NCI-H2029 treated with DMSO at 0.1 percent for 48 hours (cell line): ENCODE measurements around the gene CCDC40.
A peak's percentile ranks its signal among the peaks of the same experiment; 100 is the strongest.

ENCODE experiments used
- DNase-seq: peaks from one replicate; lab custom pipeline; 2025; lab: John Stamatoyannopoulos, UW

The CCDC40 gene

DNA sequence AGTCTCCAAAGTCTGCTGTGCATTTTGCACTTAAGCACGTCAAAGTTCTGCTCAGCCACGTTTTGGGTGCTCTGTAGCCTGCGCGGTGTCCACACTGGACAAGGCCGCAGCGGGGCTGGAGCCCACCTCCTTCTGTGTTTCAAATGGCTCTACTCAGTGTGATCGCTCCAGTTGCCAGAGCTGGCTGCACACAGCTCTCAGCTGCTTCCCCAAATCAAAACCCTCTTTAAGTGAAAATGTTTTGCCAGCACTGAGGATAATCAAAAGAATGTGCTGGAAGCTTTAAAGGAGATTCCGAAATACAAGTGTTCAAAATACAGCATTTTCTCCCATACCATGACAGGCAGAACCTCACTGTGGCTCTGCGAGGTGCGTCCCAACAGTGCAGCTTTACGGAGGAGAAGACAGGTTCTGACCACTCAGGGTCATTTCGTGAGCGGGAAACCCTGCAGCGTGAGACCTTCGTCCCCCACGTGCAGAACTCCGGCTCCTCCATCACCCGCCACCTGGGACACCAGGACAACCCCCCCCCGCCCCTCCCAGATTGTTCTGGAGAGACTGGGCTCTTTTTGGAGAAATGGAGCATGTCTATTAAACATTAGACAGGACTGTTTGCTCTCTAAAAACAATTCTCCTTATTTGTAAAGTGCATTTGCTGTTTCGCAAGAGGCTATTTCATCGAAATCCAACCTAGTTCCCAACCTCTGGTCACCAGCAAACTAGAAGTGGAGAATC is 17.4 kb upstream of the CCDC40 start:
- DNase-seq, result no peak

DNA sequence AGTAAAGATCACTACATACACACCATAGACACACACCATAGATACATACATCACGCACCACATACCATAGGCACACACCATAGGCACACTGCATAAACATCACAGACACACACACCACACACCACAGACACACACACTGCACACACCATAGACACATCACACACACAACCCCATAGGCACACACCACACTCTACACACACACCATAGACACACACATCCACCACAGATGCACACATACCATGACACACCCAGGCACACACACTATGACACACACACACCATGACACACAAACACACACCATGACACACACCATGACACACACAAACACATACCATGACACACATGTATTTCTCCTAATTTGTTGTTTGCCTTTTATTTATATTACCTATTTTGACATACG is 14.8 kb upstream of the CCDC40 start:
- no peak for DNase-seq

DNA sequence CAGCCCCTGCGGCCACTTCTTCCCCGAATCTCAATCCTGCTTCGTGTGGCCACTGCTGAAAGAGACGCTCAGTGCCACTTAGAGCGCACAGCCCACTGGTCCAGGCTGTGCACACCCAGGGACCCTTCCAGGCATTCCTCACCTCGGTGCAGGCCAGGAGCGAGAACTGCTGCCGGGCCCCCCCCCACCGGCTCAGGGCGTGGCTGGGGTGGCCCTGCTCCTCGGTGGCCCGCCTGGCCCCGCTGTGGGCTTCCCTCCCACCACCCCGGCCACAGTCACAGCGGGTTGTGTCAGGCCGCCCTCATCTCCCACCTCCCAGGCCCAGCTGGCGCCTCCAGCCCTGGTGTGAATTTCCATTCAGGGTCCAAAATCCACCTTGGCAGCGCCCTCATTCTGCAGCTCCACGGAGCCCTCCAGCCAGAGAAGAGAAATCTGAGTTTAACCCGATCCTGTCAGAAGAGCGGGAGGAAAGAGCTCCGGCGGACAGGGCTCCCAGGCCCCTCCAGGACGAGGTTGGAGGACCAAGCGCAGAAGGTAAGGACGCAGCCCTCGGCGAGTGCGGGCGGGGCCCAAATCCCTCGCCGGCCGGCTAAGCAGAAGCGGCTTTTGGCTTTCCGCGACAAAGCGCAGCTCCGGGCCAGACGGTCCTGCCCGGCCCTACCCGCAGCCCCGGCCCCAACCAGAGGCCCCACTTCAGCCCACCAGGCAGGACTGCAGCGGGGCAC is 12.8 kb upstream of the CCDC40 start:
- DNase-seq, result no peak

GRCh38 chr17:80024206-80024972 is 12.1 kb upstream of the CCDC40 start:
- DNase-seq, result no peak

DNA sequence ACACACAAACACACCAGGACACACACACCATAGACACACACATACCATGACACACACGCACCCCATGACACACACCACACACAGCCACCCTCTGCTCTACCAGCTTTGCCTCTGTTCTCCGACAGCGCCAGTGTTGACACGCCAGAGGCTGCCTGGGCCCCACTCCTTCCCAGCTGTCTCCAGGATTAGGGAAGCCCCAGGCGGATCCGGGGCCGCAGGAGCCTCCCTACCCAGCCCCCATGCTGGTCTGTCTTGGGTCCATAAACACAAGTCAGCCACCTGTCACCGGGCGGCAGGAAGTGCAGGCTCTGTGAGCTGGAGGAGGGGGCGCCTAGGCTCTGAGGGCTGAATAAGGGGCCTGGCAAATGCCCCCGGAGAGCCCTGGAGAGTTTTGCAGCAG is 11.3 kb upstream of the CCDC40 start:
- peak; percentile 13 for DNase-seq

DNA sequence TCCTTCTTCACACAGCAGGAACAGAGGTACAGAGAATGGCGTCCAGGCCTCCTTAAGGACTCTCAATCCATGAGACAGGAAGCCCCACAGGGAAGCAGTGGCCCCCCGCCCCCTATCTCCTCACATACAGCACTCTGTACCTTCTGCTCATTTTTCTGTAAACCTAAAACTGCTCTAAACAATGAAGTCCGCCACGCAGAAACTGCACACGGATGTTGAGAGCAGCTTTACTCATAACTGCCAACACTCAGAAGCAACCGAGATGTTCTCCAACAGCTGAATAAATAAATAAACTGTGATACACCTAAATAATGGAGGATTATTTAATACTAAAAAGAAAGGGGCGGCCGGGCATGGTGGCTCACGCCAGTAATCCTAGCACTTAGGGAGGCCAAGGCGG is 10.6 kb upstream of the CCDC40 start:
- DNase-seq, result peak; percentile 22

GRCh38 chr17:80026359-80027042 is 9.9 kb upstream of the CCDC40 start:
- DNase-seq, result peak; percentile 94

GRCh38 chr17:80027043-80027435 is 9.4 kb upstream of the CCDC40 start:
- DNase-seq, result no peak

DNA sequence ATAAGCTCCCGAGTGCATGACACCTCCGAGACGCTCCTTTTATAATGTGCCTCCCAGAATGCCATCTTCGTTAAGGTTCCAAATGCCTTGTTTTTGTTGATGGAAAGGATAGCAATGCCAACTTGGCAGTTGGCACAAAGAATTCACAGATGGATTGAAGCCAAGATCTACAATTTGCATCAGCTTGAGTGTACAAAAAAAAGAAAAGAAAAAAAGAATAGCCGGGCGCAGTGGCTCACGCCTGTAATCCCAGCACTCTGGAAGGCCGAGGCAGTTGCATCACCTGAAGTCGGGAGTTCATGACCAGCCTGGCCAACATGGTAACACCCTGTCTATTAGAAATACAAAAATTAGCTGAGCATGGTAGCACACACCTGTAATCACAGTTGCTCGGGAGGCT is 8.4 kb upstream of the CCDC40 start:
- DNase-seq, result peak; percentile 57

DNA sequence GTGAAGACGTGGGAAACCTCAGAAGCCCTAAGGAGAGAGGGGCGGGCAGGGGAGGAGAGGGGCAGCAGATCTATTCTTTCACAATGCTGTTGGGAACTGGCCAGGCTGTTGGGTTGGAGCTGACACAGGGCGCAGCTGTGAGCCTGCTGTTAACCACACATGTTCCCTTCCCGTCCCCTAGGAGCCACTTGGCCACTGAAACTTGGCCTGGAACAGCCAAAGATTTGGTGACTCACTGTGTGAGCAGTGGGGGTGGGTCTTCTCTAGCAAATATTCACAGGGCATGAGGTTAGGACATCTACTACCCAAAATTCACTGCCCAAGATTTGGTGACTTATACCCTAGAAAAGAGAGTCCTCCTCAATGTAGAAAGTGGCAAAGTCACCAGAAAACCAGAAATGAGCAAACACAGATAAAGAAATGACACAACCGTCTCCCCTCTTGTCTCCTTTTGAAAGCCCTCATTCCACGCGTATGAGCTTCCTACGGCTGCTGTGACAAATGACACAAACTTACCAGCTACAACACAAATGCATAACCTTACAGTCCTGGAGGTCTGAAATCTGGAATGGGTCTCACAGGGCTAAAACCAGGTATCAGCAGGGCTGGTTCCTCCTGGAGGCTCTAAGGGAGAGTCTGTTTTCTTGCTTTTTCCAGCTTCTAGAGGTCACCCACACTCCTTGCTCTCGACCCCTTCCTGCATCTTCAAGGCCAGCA is 7.0 kb upstream of the CCDC40 start:
- peak; percentile 13 for DNase-seq

- peak; percentile 94 for DNase-seq
Observed at GRCh38 chr17:80030730-80031410, 5.6 kb upstream of the CCDC40 start.

GRCh38 chr17:80031691-80032430 is 4.6 kb upstream of the CCDC40 start:
- DNase-seq, result no peak

DNA sequence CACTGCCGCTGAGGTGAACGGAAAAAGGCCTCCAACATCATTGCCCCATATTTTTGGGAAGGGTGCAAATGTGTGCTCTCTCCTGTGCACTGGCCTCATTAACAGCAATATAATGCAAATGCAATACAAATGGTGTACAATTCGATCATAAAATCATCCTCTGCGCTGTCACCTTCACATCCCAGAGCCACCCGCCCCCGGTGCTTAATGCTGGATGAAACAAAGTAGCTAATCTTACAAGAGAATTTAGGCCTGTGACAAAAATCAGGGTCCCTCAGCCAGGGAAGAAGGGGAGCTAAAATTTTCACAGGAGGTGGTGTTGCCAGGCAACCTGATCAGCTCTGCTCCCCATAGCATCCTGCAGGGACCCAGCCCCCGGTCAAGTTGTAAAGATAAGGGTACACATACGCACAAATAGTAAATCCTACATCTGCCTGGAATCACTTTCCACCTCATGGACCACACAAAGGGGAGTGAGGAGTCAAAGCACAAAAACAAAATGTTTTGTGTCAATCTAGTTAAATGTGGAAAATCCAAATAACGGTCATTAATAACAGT is 3.7 kb upstream of the CCDC40 start:
- DNase-seq, result no peak

DNA sequence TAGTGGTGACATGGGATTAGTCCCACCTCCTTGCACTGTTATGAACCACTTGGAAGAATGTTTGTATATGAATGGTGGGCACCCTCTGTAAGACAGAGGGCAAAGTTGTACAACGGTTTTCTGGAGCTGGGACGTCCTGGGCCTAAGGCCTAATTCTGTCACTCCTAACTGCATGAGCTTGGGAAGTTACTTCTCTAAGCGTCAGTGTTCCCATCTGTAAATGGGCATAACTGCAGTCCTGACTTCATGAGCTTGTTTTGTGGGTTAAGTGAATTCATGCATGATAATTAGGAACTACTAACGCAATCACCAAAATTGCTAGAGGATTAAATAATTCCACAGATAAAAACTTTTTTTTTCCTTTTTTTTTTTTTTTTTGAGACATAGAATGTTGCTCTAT is 2.6 kb upstream of the CCDC40 start:
- no peak for DNase-seq

DNA sequence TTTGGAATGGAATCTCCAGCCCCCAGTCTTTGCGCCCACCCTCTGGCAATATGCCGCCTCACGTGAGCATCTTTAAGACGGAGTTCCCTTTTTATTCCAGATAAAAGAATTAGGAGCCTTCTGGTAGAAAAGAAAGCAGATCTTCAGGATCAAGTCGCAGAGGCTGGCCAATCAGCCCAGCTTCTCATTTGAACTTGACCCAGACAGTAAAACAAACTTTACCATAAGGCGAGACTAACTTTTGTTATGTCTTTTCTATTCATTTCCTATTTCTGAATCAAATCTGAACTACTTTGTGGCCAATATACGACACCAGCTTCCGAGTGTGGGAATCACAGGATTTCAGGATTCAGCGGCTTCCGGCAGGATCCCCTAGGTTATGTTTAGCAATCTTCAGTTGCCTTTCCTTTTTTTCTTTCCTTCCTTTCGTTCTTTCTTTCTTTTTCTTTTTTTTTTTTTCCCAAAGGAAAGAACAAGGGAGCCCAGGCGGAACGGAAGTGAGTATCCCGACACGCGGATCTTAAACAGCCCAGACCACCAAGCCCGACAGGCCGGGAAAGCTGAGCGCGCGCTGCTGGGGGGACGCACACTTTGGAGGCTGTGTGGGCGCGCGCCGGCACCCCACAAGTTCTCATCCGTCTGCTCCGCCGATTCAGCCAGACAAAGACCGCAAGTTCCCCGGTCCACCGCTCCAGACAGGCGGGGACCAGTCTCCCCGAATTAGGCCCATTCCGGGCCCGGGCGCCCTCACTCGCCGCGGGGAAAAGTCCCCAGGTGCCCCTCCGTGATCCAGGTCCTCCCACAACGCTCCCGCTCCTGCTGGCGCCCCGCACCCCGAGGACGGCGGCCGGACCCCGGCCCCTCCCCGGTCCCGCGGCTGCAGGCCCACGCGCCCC is 1.4 kb upstream of the CCDC40 start:
- DNase-seq, result no peak

- DNase-seq, result no peak
Observed at GRCh38 chr17:80035687-80035936, 830 bp upstream of the CCDC40 start, which contains the start of gene TBC1D16. Gene TBC1D16 (minus strand): TSS chr17:80035872. CDS start chr17:80013547, 22,325 bp downstream.

GRCh38 chr17:80036715-80037477 is 454 bp downstream of the CCDC40 start:
- DNase-seq, result peak; percentile 22

- DNase-seq, result no peak
Observed at GRCh38 chr17:80043963-80044362, 7.5 kb downstream of the CCDC40 start.
